HG03442 (cell line): Measurements from ENCODE around the gene ZNF490.
"Not testable (repeated sequence)": the region's sequence is repeated elsewhere in the genome, so short reads cannot be mapped to it uniquely, and the experiment has no call there.

Experiments
- ATAC-seq: cut with Tn5 transposase; IDR thresholded peaks from one replicate; pipeline ENCODE4 v1.9.1; 2021; ENCODE audit warnings: mild to moderate bottlenecking, moderate library complexity; ENCODE audit not compliant: unreplicated experiment

The ZNF490 gene

GRCh38 chr19:12623361-12624031 is 12.9 kb upstream of the ZNF490 start:
- ATAC-seq: no peak

GRCh38 chr19:12621253-12622024 is 10.8 kb upstream of the ZNF490 start:
- ATAC-seq: not testable (repeated sequence)

- ATAC-seq: no peak
Measured at GRCh38 chr19:12617646-12618045, 7.0 kb upstream of the ZNF490 start.

GRCh38 chr19:12611361-12611699 is 717 bp upstream of the ZNF490 start:
- no peak for ATAC-seq

- ATAC-seq: no peak
Measured at GRCh38 chr19:12607631-12608030, 3.0 kb downstream of the ZNF490 start.

GRCh38 chr19:12606796-12607195 is 3.8 kb downstream of the ZNF490 start:
- no peak for ATAC-seq

GRCh38 chr19:12603714-12604113 is 6.9 kb downstream of the ZNF490 start:
- no peak for ATAC-seq

- no peak for ATAC-seq
Measured at GRCh38 chr19:12597594-12597993, 13.0 kb downstream of the ZNF490 start.

- ATAC-seq: no peak
Measured at GRCh38 chr19:12596927-12597548, 13.6 kb downstream of the ZNF490 start.

- no peak for ATAC-seq
Measured at GRCh38 chr19:12596485-12596884, 14.1 kb downstream of the ZNF490 start.

- ATAC-seq: no peak
Measured at GRCh38 chr19:12581100-12581499, 29.5 kb downstream of the ZNF490 start.

GRCh38 chr19:12580180-12580694 is 30.4 kb downstream of the ZNF490 start:
- no peak for ATAC-seq

- no peak for ATAC-seq
Measured at GRCh38 chr19:12578641-12579040, 32.0 kb downstream of the ZNF490 start.

GRCh38 chr19:12574036-12574435 is 36.6 kb downstream of the ZNF490 start:
- ATAC-seq: no peak

GRCh38 chr19:12567951-12568350 is 42.7 kb downstream of the ZNF490 start:
- ATAC-seq: no peak

GRCh38 chr19:12566380-12566779 is 44.2 kb downstream of the ZNF490 start:
- ATAC-seq: not testable (repeated sequence)

- ATAC-seq: no peak
Measured at GRCh38 chr19:12564016-12564664, 46.5 kb downstream of the ZNF490 start.

GRCh38 chr19:12555456-12555930 is 55.1 kb downstream of the ZNF490 start:
- no peak for ATAC-seq

GRCh38 chr19:12551060-12551832 is 59.4 kb downstream of the ZNF490 start, which contains the start of gene ZNF564:
TSS of gene ZNF564 (minus strand) at chr19:12551482. CDS start at chr19:12551332, 150 bp downstream.
- ATAC-seq: peak; percentile 96

- no peak for ATAC-seq
Measured at GRCh38 chr19:12546903-12547302, 63.7 kb downstream of the ZNF490 start.
